Heart right ventricle (tissue), 16 donors: Measurements from ENCODE around the gene WDR83. TPM values are rescaled to one million over a fixed set of nuclear protein-coding genes. Genes with fewer than 3 reads are reported as not detected.

Source experiments
- ATAC-seq, 8 donors: fragments of 200-7000 bp; cut with Tn5 transposase; one replicate each; pipeline ENCODE4 v1.9.1; 2020; ENCODE audit warnings: mild to moderate bottlenecking in 8 of 8, moderate library complexity in 8 of 8, moderate number of reproducible peaks in 1 of 8
- DNase-seq, 2 donors: peaks; one replicate each; pipeline ENCODE4 v3.0.0-alpha.2; 2020
- H3K27ac ChIP-seq, 10 donors: fragments of 200-600 bp; sonication (generic) in 2 of 10; one replicate each; pipeline versions ENCODE4 v1.5.0 to v1.8.0; 2020 to 2022; ENCODE audit warnings: mild to moderate bottlenecking in 3 of 10
- H3K27me3 ChIP-seq, 7 donors: fragments of 200-600 bp; one replicate each; pipeline ENCODE4 v1.8.0; 2021 to 2022; ENCODE audit warnings: mild to moderate bottlenecking in 2 of 7
- H3K36me3 ChIP-seq, 9 donors: fragments of 200-600 bp; sonication (generic) in 1 of 9; one replicate each; pipeline versions ENCODE4 v1.5.0 to v1.8.0; 2020 to 2022; ENCODE audit warnings: mild to moderate bottlenecking in 2 of 9
- H3K4me1 ChIP-seq, 9 donors: fragments of 200-600 bp; sonication (generic) in 1 of 9; one replicate each; pipeline versions ENCODE4 v1.5.0 to v1.8.0; 2020 to 2022; ENCODE audit warnings: mild to moderate bottlenecking in 4 of 9
- H3K4me3 ChIP-seq, 10 donors: fragments of 200-600 bp; sonication (generic) in 2 of 10; one replicate each; pipeline versions ENCODE4 v1.5.0 to v1.8.0; 2020 to 2022; ENCODE audit warnings: mild to moderate bottlenecking in 7 of 10, moderate library complexity in 2 of 10
- H3K9me3 ChIP-seq, 11 donors: fragments of 200-600 bp in 10 of 11; sonication (generic) in 2 of 11; one replicate each; pipeline versions ENCODE4 v1.5.0 to v1.8.0; 2013 to 2022; ENCODE audit warnings: mild to moderate bottlenecking in 2 of 11, control low read depth in 1 of 11, moderate library complexity in 1 of 11
- WGBS, 2 donors: extraction: QIAGEN DNeasy Blood & Tissue Kit; methylation state at CpG; one replicate each; pipeline ENCODE4 v1.1.7; 2013; ENCODE audit warnings: inconsistent platforms in 1 of 2; 5-methylcytosine and 5-hydroxymethylcytosine counted together
- intact Hi-C, 10 donors: fragments of 100-400 bp; cut with DNase I; formaldehyde crosslinking; loops; one replicate each; pipeline versions ENCODE4 v1.11.1 to v1.14.2; 2022
- polyA plus RNA-seq, 2 donors: library from polyadenylated mRNA; stranded (reverse); fragments of 200-250 nt; gene quantifications; one replicate each; pipeline ENCODE4 v1.2.3, GENCODE V29; 2013
- total RNA-seq, 10 donors: library from RNA; stranded (reverse); fragmentation: NEBNext Ultra II Directional in 3 of 10; extraction: Animal tissue kit (Norgen Biotek cat#: 25700) in 3 of 10; gene quantifications; one replicate each; pipeline versions ENCODE4 v1.2.1 to v1.2.4, GENCODE V29; 2021 to 2023
- TF ChIP-seq, protein P1 (sequence below), 9 donors: fragments of 200-600 bp; sonication (generic) in 2 of 9; IDR thresholded peaks; one replicate each; pipeline versions ENCODE4 v1.5.0 to v1.8.0; 2021 to 2022; ENCODE audit warnings: antibody characterized with exemption in 9 of 9, mild to moderate bottlenecking in 5 of 9, moderate library complexity in 1 of 9
- donor health status: Arrhythmogenic right ventricular cardiomyopathy.
- donor health status: ischemic (EF 13 %, LVEDD 7.1; RV severe dilation, severe dysfunction).
- donor health status: healthy with polysubstance abuse.
- donor health status: DM: no; HTN: yes; CAD: no.
- donor health status: DM: no; HTN: no; CAD: no.
- donor health status: ischemic (EF 25% LVEDD 6.9; RV normal size, moderate dysfunction).
- donor health status: ischemic (EF 25% LVEDD 5.7; RV mildly dilated, moderate dysfunction).
- donor health status: healthy.
- donor health status: DM: yes; HTN: yes; CAD: no.
- donor health status: Ischemic cardiomyopathy.
- donor health status: ischemic (EF 35%, LVEDD 5.7; RV mildly dilated, moderate dysfunction).
- donor health status: nonischemic (EF 11% LVEDD 7.7; RV severe dilation, severe dysfunction).
- donor health status: DM: yes; HTN: yes; CAD: no.
- donor health status: PGD.
- donor health status: ischemic (EF 29% LVEDD 5.4; RV normal size, mild dysfunction).
- donor health status: nonischemic (EF 23%, LVEDD 6.1; RV moderate dilation, normal function).

Gene WDR83
- total and polyA plus RNA-seq, 12 donors, result 5.5 to 19.7 (median 8.1) TPM

DNA sequence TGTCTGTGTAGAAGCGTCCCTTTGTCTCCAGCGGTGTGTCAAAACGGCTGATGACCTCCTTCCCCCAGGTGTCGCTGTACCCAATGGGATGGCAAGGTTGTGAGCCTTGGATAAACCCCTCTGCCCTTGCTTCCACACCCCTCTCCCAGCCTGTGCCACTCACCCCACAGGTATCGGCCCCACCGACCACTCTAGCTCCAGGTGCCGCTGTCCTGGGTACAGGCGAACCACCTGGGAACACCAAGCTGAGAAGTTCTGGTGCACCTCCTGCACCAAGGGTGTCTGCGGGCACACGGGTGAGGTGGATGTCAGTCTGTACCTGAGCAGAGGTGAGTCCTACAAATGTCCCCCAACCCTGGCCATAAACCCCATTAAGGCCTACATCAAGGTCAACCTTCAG is 16.7 kb upstream of the WDR83 start:
- Histone ChIP-seq H3K27ac (no peak overlapping the region), H3K4me3 (no peak overlapping the region), H3K27me3 (no peaks in the 10 kb centered on the region), H3K4me1 (peaks cover 7 to 15% (median 11%) of the 10 kb centered on the region in 9 donors), H3K36me3 (peaks cover 0 to 51% (median 0%) of the 10 kb centered on the region in 9 donors), H3K9me3 (no peaks in the 10 kb centered on the region)
- DNase-seq (no peak), ATAC-seq (no peak)
- 94 to 95% methylated on average over 10 of the region's 10 CpGs for WGBS, 2 donors
- intact Hi-C loops, result no loop called here
- TF ChIP-seq, protein P1, sequence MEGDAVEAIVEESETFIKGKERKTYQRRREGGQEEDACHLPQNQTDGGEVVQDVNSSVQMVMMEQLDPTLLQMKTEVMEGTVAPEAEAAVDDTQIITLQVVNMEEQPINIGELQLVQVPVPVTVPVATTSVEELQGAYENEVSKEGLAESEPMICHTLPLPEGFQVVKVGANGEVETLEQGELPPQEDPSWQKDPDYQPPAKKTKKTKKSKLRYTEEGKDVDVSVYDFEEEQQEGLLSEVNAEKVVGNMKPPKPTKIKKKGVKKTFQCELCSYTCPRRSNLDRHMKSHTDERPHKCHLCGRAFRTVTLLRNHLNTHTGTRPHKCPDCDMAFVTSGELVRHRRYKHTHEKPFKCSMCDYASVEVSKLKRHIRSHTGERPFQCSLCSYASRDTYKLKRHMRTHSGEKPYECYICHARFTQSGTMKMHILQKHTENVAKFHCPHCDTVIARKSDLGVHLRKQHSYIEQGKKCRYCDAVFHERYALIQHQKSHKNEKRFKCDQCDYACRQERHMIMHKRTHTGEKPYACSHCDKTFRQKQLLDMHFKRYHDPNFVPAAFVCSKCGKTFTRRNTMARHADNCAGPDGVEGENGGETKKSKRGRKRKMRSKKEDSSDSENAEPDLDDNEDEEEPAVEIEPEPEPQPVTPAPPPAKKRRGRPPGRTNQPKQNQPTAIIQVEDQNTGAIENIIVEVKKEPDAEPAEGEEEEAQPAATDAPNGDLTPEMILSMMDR (IDR thresholded peaks at IDR 0.05), result no peak

DNA sequence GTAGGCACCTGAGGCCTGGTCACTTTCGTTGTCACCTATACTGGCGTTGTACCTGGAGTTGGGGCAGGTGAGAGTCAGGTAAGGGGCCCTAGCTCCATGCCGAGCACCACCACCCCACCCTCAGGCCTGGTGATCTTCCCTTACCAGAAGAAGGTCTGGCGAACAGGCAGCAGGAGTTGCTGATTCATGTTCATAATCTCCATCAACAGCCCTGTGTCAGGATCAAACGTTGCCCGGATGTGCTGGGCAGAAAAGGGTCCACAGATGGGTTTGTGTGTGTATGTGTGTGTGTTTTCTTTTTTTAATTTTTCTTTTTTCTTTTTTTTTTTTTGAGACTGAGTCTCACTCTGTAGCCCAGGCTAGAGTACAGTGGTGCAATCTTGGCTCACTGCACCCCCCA is 14.4 kb upstream of the WDR83 start:
- intact Hi-C loops, result no loop called here
- DNase-seq (no peak), ATAC-seq (no peak)
- TF ChIP-seq, protein P1 (IDR thresholded peaks at IDR 0.05), result no peak
- Histone ChIP-seq H3K27ac (no peak overlapping the region), H3K4me3 (no peak overlapping the region), H3K36me3 (peaks cover 0 to 60% (median 5%) of the 10 kb centered on the region in 9 donors), H3K4me1 (peaks cover 7 to 15% (median 11%) of the 10 kb centered on the region in 9 donors), H3K27me3 (no peaks in the 10 kb centered on the region), H3K9me3 (no peaks in the 10 kb centered on the region)
- whole genome bisulfite sequencing, 2 donors, result 91 to 92% methylated on average over 6 of the region's 6 CpGs

DNA sequence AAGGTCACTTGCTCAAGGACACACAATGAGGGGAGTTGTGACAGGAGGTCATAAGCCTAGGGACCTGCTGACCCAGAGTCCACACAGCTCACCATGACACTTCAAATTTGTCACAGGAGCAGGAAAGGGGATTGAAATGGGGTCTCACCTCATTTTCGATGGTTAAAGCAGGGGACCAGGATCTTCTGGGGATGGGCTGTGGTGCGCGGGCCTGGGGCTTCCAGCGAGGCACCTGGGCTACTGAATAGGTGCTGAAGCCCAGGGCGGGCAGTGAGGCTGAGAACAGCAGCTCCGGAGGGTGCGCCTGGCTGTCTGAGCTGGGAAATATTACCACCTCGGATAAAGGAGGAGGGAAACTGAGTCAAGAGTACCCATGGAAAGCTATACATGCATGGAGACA is 11.1 kb upstream of the WDR83 start:
- 94 to 97% methylated on average over 8 of the region's 8 CpGs for WGBS, 2 donors

DNA sequence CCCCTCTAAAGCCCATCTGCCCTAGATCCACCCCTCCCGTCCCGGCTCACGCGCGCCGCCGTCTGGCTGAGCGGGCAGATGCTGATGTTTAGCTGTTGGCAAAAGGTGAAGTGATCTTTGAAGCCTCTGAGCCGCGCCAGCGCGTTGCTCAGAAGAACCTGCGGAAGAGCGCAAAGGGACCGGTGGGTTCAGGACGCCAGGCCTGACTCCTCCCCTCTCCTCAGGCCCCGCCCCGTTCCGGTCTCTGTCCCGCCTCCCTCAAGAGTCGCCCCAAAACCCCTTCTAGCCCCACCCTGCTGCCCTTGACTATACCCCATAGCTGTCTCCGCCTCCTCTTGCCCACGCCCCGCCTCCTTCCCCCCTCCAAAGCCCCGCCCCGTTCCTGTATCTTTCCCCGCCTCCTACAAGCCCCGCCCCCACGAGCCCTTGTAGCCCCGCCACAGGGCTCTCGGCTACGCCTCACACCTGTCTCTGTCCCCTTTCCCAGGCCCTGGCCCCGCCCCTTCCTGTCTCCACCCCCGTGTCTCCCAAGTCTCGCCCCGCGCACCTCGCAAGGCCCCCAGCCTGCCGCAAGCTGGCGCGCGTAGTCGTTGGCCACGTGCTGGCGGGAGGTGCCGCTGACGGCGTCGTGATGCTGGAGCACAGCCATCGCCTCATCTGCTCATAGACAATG is 9.6 kb upstream of the WDR83 start:
- Histone ChIP-seq H3K9me3 (no peaks in the 10 kb centered on the region), H3K4me3 (no peak overlapping the region), H3K27me3 (no peaks in the 10 kb centered on the region), H3K4me1 (no peaks in the 10 kb centered on the region), H3K27ac (no peak overlapping the region), H3K36me3 (peaks cover 0 to 96% (median 32%) of the 10 kb centered on the region in 9 donors)
- 59 to 66% methylated on average over 42 to 50 of the region's 50 CpGs for WGBS, 2 donors
- intact Hi-C loops, result no loop called here
- DNase-seq (no peak), ATAC-seq (peak in 2 of 8 donors; percentile 29 to 39)
- TF ChIP-seq, protein P1 (IDR thresholded peaks at IDR 0.05), result no peak

More for the DNA sequence above, 11.1 kb upstream of the WDR83 start:
- no peaks in the 10 kb centered on the region for H3K4me1 ChIP-seq
- ATAC-seq (no peak), DNase-seq (no peak)
- TF ChIP-seq, protein P1 (IDR thresholded peaks at IDR 0.05), result no peak
- H3K4me3 ChIP-seq, result no peak overlapping the region
- no peak overlapping the region for H3K27ac ChIP-seq
- H3K9me3 ChIP-seq, result no peaks in the 10 kb centered on the region
- intact Hi-C loops, result no loop called here
- no peaks in the 10 kb centered on the region for H3K27me3 ChIP-seq
- H3K36me3 ChIP-seq, result peaks cover 0 to 93% (median 23%) of the 10 kb centered on the region in 9 donors
